GM12878 (cell line): ENCODE data around the gene NKRF. TPM values are rescaled to one million over a fixed set of nuclear protein-coding genes. Genes with fewer than 3 reads are reported as not detected.

Experiments used
- ATAC-seq: fragments of 200-7000 bp; cut with Tn5 transposase; 3 replicates; pipeline ENCODE4 v1.9.1; 2020; ENCODE audit warnings: mild to moderate bottlenecking, moderate library complexity
- BruUV-seq: library from RNA; stranded (reverse); fragments of 400-500 nt; replicated peaks from 2 replicates; lab custom pipeline; 2021; lab: Mats Ljungman, UMichigan
- CTCF ChIA-PET: fragments of 300-600 bp; sonication (Branson Sonifier 250); formaldehyde crosslinking; extraction: SDS; loops from one replicate; lab custom pipeline; 2021; ENCODE audit warnings: inconsistent platforms; lab: Yijun Ruan, JAX
- POLR2A ChIA-PET: fragments of 350-600 bp; formaldehyde crosslinking; extraction: SDS; loops from one replicate; lab custom pipeline; 2021; ENCODE audit warnings: inconsistent platforms; lab: Charles Lee
- RAD21 ChIA-PET: fragments of 300-600 bp; sonication (Branson Sonifier 250); formaldehyde crosslinking; loops from one replicate; lab custom pipeline; 2023; ENCODE audit warnings: antibody characterized with exemption; ENCODE audit not compliant: unreplicated experiment; lab: Charles Lee
- SMC1A ChIA-PET: fragments of 300-600 bp; sonication (Branson Sonifier 250); formaldehyde crosslinking; loops from one replicate; lab custom pipeline; 2023; ENCODE audit not compliant: unreplicated experiment, uncharacterized antibody; lab: Charles Lee
- DNase-seq: peaks from one replicate; pipeline ENCODE4 v3.0.0-alpha.2; 2011; ENCODE audit warnings: low read depth, low spot score
- FAIRE-seq: peaks from 3 replicates; lab custom pipeline; 2011; peaks lifted over from hg19 to GRCh38; lab: Jason Lieb, UNC
- H2AFZ ChIP-seq: 2 replicates; pipeline ENCODE4 v1.6.0; 2011; ENCODE audit warnings: low read depth, low read length, control low read depth; ENCODE audit not compliant: control insufficient read depth
- H3K27ac ChIP-seq: 2 replicates; pipeline ENCODE4 v1.5.1; 2011; ENCODE audit warnings: control low read depth; ENCODE audit not compliant: control insufficient read depth, insufficient read depth
- H3K27me3 ChIP-seq, 2 experiments: replicated peaks in 1 of 2; 2 replicates each; pipeline versions ENCODE4 v1.6.0 to v1.6.1; 2011; ENCODE audit warnings: low read length in 1 of 2; ENCODE audit not compliant: control insufficient read depth in 2 of 2, insufficient read depth in 2 of 2
- H3K36me3 ChIP-seq, 2 experiments: 2 replicates each; pipeline ENCODE4 v1.5.1; 2011; ENCODE audit warnings: low read length in 1 of 2; ENCODE audit not compliant: control insufficient read depth in 2 of 2, insufficient read depth in 2 of 2
- H3K4me1 ChIP-seq: 2 replicates; pipeline ENCODE4 v1.6.1; 2011; ENCODE audit warnings: mild to moderate bottlenecking, low read length, moderate library complexity, mixed read lengths; ENCODE audit not compliant: control insufficient read depth, insufficient read depth
- H3K4me2 ChIP-seq: 2 replicates; pipeline ENCODE4 v1.6.0; 2011; ENCODE audit warnings: control low read depth; ENCODE audit not compliant: control insufficient read depth, insufficient read depth
- H3K4me3 ChIP-seq: fragments of 200-600 bp; sonication (generic); 2 replicates; pipeline ENCODE4 v1.5.1; 2016
- H3K79me2 ChIP-seq: 2 replicates; pipeline ENCODE4 v1.6.0; 2011; ENCODE audit warnings: low read length; ENCODE audit not compliant: control insufficient read depth, insufficient read depth
- H3K9ac ChIP-seq: 2 replicates; pipeline ENCODE4 v1.8.0; 2011; ENCODE audit warnings: low read length, control low read depth, mixed read lengths; ENCODE audit not compliant: control insufficient read depth, insufficient read depth
- H3K9me3 ChIP-seq: replicated peaks from 3 replicates; pipeline ENCODE4 v1.5.1; 2011; ENCODE audit warnings: mild to moderate bottlenecking, low read length; ENCODE audit not compliant: control insufficient read depth, insufficient read depth
- H4K20me1 ChIP-seq: 2 replicates; pipeline ENCODE4 v1.6.0; 2011; ENCODE audit not compliant: control insufficient read depth, insufficient read depth
- BRCA1 ChIP-seq: IDR thresholded peaks from 2 replicates; pipeline ENCODE4 v1.6.1; 2011; ENCODE audit warnings: low read depth, low read length, improper control_type of control experiment
- CHD4 ChIP-seq: fragments of 200-600 bp; sonication (generic); IDR thresholded peaks from 2 replicates; pipeline ENCODE4 v1.6.1; 2016; ENCODE audit warnings: mild to moderate bottlenecking
- EZH2 ChIP-seq: IDR thresholded peaks from 2 replicates; pipeline ENCODE4 v1.6.1; 2012; ENCODE audit warnings: low read depth, mild to moderate bottlenecking, control low read depth, inconsistent platforms, low read length, borderline replicate concordance; ENCODE audit not compliant: control insufficient read depth
- GABPA ChIP-seq: IDR thresholded peaks from 2 replicates; pipeline ENCODE4 v1.6.1; 2014; ENCODE audit warnings: antibody characterized with exemption, low read depth, mild to moderate bottlenecking, inconsistent platforms
- IKZF2 ChIP-seq, 2 experiments: fragments of 450-650 bp; IDR thresholded peaks; 2 replicates each; pipeline ENCODE4 v1.6.1; 2017; ENCODE audit warnings: mild to moderate bottlenecking in 2 of 2, moderate library complexity in 2 of 2
- KAT2A ChIP-seq: conservative IDR thresholded peaks from 2 replicates; pipeline ENCODE4 v1.6.1; 2011; ENCODE audit warnings: low read depth, low read length; ENCODE audit not compliant: control insufficient read depth
- KDM1A ChIP-seq: fragments of 200-600 bp; sonication (generic); IDR thresholded peaks from 2 replicates; pipeline ENCODE4 v1.6.1; 2016; ENCODE audit warnings: borderline replicate concordance
- NRF1 ChIP-seq: conservative IDR thresholded peaks from 2 replicates; pipeline ENCODE4 v1.6.1; 2011; ENCODE audit warnings: mild to moderate bottlenecking, low read depth, low read length, improper control_type of control experiment
- RAD51 ChIP-seq: fragments of 450-650 bp; IDR thresholded peaks from 2 replicates; pipeline ENCODE4 v1.6.1; 2016; ENCODE audit warnings: moderate library complexity, mild to moderate bottlenecking, inconsistent platforms
- STAT3 ChIP-seq: IDR thresholded peaks from 2 replicates; pipeline ENCODE4 v1.6.1; 2011; ENCODE audit warnings: low read depth, low read length, improper control_type of control experiment
- WRNIP1 ChIP-seq: IDR thresholded peaks from 2 replicates; pipeline ENCODE4 v1.6.1; 2011; ENCODE audit warnings: low read depth, low read length, improper control_type of control experiment, borderline replicate concordance
- ZNF687 ChIP-seq: fragments of 450-650 bp; IDR thresholded peaks from 2 replicates; pipeline ENCODE4 v1.6.1; 2017; ENCODE audit warnings: mild to moderate bottlenecking, moderate library complexity
- WGBS: methylation state at CpG from one replicate; pipeline ENCODE4 v1.1.6; 2016; ENCODE audit warnings: low lambda C conversion rate; ENCODE audit not compliant: insufficient replicate concordance, insufficient coverage; ENCODE audit errors: missing lambda C conversion rate; 5-methylcytosine and 5-hydroxymethylcytosine counted together
- in situ Hi-C: fragments of 300-500 bp; cut with MboI; formaldehyde crosslinking; loops from 9 replicates; pipeline ENCODE4 v1.14.3; 2018; ENCODE audit warnings: mixed read lengths
- intact Hi-C: fragments of 100-400 bp; cut with micrococcal nuclease; formaldehyde crosslinking; loops from one replicate; pipeline ENCODE4 v1.14.2; 2022; ENCODE audit not compliant: unreplicated experiment
- polyA plus RNA-seq, 11 experiments: library from polyadenylated mRNA; depleted of rRNA in 4 of 11; unstranded in 6 of 11; stranded (reverse) in 5 of 11; fragments of >200 nt; fragmentation: Nextera tagmentation in 4 of 11; fragmentation: Illumina TruSeq in 1 of 11; extraction: Ambion mirVana in 4 of 11; extraction: Trizol in 1 of 11; gene quantifications; 1 replicate in 1 of 11; 2 replicates in 10 of 11; pipeline versions ENCODE4 v1.2.1 to v1.2.3, GENCODE V29; 2011 to 2016; ENCODE audit warnings: inconsistent platforms in 2 of 11, missing spikeins in 2 of 11, low read depth in 1 of 11
- total RNA-seq, 4 experiments: library from RNA; depleted of rRNA in 3 of 4; stranded (reverse); fragments of >200 nt in 3 of 4; fragmentation: Illumina TruSeq in 1 of 4; extraction: Trizol in 1 of 4; gene quantifications; 2 replicates each; pipeline versions ENCODE4 v1.2.1 to v1.2.3, GENCODE V29; 2013 to 2021

The NKRF gene
- total and polyA plus RNA-seq, 10 of the 15 experiments (the other 5 are each of a cell fraction or from before 2014, with no cell fraction given), result 6.2 to 21.5 (median 10.1) TPM

GRCh38 chrX:119643696-119644095 lies 37.5 kb upstream of the NKRF start:
- H3K9ac ChIP-seq, result no peak overlapping the region
- TF ChIP-seq RAD51 (no peak), EZH2 (no peak), CHD4 (no peak), GABPA (no peak)
- ChIA-PET RAD21 (interaction anchor here (0.6 to 0.8 kb wide), 3 partner anchors 10 to 24 kb away, joined by 3 to 4 read pairs (median 3); no protein-coding TSS in a partner anchor), POLR2A (interaction anchor here (1.2 kb wide), 1 partner anchor 24 kb away, joined by 4 read pairs; no protein-coding TSS in a partner anchor), CTCF (interaction anchor here (1.3 kb wide), 1 partner anchor 86 kb away, joined by 5 read pairs; no protein-coding TSS in a partner anchor), SMC1A (interaction anchor here (0.8 to 1.7 kb wide), 4 partner anchors 24 to 162 kb away, joined by 3 to 7 read pairs (median 3); no protein-coding TSS in a partner anchor)
- no peak overlapping the region for H3K27ac ChIP-seq
- no peaks in the 10 kb centered on the region for H3K27me3 ChIP-seq
- DNase-seq (no peak), ATAC-seq (no peak), FAIRE-seq (no peak)
- no peaks in the 10 kb centered on the region for H3K9me3 ChIP-seq
- BruUV-seq, result no TSS peak
- peaks cover 8 to 11% of the 10 kb centered on the region in 2 experiments for H3K36me3 ChIP-seq
- intact Hi-C loops (no loop called here), in situ Hi-C loops (no loop called here)
- no peak overlapping the region for H2AFZ ChIP-seq
- H3K4me1 ChIP-seq, result peaks cover 51% of the 10 kb centered on the region
- no peak overlapping the region for H3K4me2 ChIP-seq
- WGBS, result 80% methylated on average over 8 of the region's 8 CpGs
- no peak overlapping the region for H3K4me3 ChIP-seq
- no peaks in the 10 kb centered on the region for H4K20me1 ChIP-seq
- H3K79me2 ChIP-seq, result peaks cover 10% of the 10 kb centered on the region

- ATAC-seq (peak; percentile 1; the same call in 1 of the 3 replicates), DNase-seq (no peak), FAIRE-seq (no peak)
- Histone ChIP-seq H3K9ac (no peak overlapping the region), H3K79me2 (peaks cover 4% of the 10 kb centered on the region), H4K20me1 (no peaks in the 10 kb centered on the region), H3K4me2 (no peak overlapping the region), H2AFZ (no peak overlapping the region), H3K27me3 (no peaks in the 10 kb centered on the region), H3K4me1 (peaks cover 51% of the 10 kb centered on the region), H3K27ac (peak overlapping the region; percentile 51), H3K4me3 (no peak overlapping the region), H3K36me3 (peaks cover 11% of the 10 kb centered on the region in 2 experiments; a peak in 3 of 4 replicates), H3K9me3 (no peaks in the 10 kb centered on the region)
- intact Hi-C loops, result no loop called here
- ChIA-PET POLR2A (interaction anchor here (1.2 kb wide), 1 partner anchor 18 kb away, joined by 3 read pairs; no protein-coding TSS in a partner anchor), RAD21 (interaction anchor here (0.8 to 11.0 kb wide), 5 partner anchors 22 to 120 kb away, joined by 3 to 99 read pairs (median 41); no protein-coding TSS in a partner anchor), SMC1A (interaction anchor here (0.5 to 5.7 kb wide), 10 partner anchors 21 to 88 kb away, joined by 3 to 25 read pairs (median 3); no protein-coding TSS in a partner anchor), CTCF (interaction anchor here (1.0 to 2.3 kb wide), 5 partner anchors 19 to 88 kb away, joined by 3 to 9 read pairs (median 4); no protein-coding TSS in a partner anchor)
- in situ Hi-C loops, result no loop called here
- 19% methylated on average over 5 of the region's 5 CpGs for WGBS
- no TSS peak for BruUV-seq
- TF ChIP-seq NRF1 (no peak), WRNIP1 (no peak), ZNF687 (peak; percentile 50; the same call in 1 of the 2 replicates), KAT2A (no peak), IKZF2 (IDR thresholded peaks at IDR 0.05) (no peak), STAT3 (no peak), BRCA1 (no peak), KDM1A (no peak)
Observed at GRCh38 chrX:119640731-119641170, 34.5 kb upstream of the NKRF start.
